Thoracic aorta (tissue), 2 donors: ENCODE data around the gene RHBDD2. TPM values are rescaled to one million over a fixed set of nuclear protein-coding genes. Genes with fewer than 3 reads are reported as not detected.
"Not testable (repeated sequence)": the region's sequence is repeated elsewhere in the genome, so short reads cannot be mapped to it uniquely, and the experiment has no call there.

ENCODE experiments used
- ATAC-seq: fragments of 150-250 bp; one replicate; pipeline ENCODE4 v1.8.0; 2017; ENCODE audit warnings: low read depth; ENCODE audit not compliant: insufficient number of reproducible peaks, low FRiP score
- DNase-seq: peaks from one replicate; pipeline ENCODE4 v3.0.0-alpha.2; 2020; ENCODE audit warnings: low spot score
- H3K27ac ChIP-seq, 2 donors: fragments of 200-600 bp; sonication (generic); 1 replicate in 1 of 2; 2 replicates in 1 of 2; pipeline ENCODE4 v1.5.1; 2016; ENCODE audit warnings: mild to moderate bottlenecking in 2 of 2, moderate library complexity in 2 of 2
- H3K27me3 ChIP-seq: fragments of 200-600 bp; sonication (generic); replicated peaks from 2 replicates; pipeline ENCODE4 v1.6.0; 2016; ENCODE audit warnings: mild to moderate bottlenecking; ENCODE audit not compliant: insufficient read depth
- H3K36me3 ChIP-seq: fragments of 200-600 bp; sonication (generic); one replicate; pipeline ENCODE4 v1.5.1; 2016
- H3K4me1 ChIP-seq, 2 donors: fragments of 200-600 bp; sonication (generic); 1 replicate in 1 of 2; 2 replicates in 1 of 2; pipeline versions ENCODE4 v1.5.1 to v1.6.0; 2016; ENCODE audit warnings: low read depth in 2 of 2, mild to moderate bottlenecking in 1 of 2; ENCODE audit not compliant: control insufficient read depth in 1 of 2
- H3K4me3 ChIP-seq: fragments of 200-600 bp; sonication (generic); 2 replicates; pipeline ENCODE4 v1.5.1; 2016; ENCODE audit warnings: mild to moderate bottlenecking
- H3K9me3 ChIP-seq: fragments of 200-600 bp; sonication (generic); 2 replicates; pipeline ENCODE4 v1.5.1; 2016
- total RNA-seq, 2 donors: library from RNA; depleted of rRNA; stranded (reverse); fragments of >200 nt; gene quantifications; one replicate each; pipeline versions ENCODE4 v1.1.0 to v1.2.3, GENCODE V29; 2016
- TF ChIP-seq, protein P1 (sequence below): fragments of 200-600 bp; sonication (generic); IDR thresholded peaks from one replicate; pipeline ENCODE4 v1.5.1; 2019; ENCODE audit warnings: antibody characterized with exemption

Gene RHBDD2
- total RNA-seq, 2 donors from 2014 or later, result 36.5 to 52.4 TPM

DNA sequence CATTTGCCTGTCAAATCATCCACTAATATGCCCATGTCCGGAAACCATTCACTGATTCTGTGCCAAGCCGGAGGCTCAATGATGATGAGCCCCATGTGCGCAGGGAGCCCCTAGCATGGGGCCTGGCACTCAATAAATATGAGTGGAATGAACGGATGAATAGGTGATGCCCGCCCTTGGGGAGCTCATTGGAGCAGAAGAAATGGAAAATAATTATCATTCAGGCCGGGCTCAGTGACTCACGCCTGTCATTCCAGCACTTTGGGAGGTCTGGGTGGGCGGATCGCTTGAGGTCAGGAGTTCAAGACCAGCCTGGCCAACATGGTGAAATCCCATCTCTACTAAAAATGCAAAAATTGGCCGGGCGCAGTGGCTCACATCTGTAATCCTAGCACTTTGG is 11.0 kb downstream of the RHBDD2 start:
- Histone ChIP-seq H3K4me3 (no peak overlapping the region), H3K36me3 (peaks cover 14% of the 10 kb centered on the region), H3K27me3 (no peaks in the 10 kb centered on the region), H3K4me1 (no peaks in the 10 kb centered on the region), H3K27ac (no peak overlapping the region), H3K9me3 (no peaks in the 10 kb centered on the region)
- DNase-seq, result no peak
- TF ChIP-seq, protein P1, sequence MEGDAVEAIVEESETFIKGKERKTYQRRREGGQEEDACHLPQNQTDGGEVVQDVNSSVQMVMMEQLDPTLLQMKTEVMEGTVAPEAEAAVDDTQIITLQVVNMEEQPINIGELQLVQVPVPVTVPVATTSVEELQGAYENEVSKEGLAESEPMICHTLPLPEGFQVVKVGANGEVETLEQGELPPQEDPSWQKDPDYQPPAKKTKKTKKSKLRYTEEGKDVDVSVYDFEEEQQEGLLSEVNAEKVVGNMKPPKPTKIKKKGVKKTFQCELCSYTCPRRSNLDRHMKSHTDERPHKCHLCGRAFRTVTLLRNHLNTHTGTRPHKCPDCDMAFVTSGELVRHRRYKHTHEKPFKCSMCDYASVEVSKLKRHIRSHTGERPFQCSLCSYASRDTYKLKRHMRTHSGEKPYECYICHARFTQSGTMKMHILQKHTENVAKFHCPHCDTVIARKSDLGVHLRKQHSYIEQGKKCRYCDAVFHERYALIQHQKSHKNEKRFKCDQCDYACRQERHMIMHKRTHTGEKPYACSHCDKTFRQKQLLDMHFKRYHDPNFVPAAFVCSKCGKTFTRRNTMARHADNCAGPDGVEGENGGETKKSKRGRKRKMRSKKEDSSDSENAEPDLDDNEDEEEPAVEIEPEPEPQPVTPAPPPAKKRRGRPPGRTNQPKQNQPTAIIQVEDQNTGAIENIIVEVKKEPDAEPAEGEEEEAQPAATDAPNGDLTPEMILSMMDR, result no peak
- no peak for ATAC-seq

DNA sequence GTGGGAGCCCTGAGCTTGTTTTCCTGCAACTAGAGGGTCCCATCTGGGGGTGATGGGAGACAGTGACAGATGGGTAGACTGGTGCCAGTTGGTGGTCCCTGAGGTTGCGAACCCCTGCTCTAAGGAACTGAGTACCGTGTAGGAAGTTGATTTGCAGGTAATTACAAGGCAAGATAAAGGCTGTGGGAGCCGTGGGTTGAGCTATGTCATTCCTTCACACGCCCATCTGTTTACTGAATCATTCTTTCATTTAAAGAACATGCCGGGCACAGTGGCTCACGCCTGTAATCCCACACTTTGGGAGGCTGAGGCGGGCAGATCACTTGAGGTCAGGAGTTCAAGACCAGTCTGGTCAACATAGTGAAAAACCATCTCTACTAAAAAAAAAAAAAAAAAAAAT is 12.4 kb downstream of the RHBDD2 start:
- not testable (repeated sequence) for H3K27ac ChIP-seq, H3K9me3 ChIP-seq, H3K27me3 ChIP-seq, H3K4me1 ChIP-seq, H3K4me3 ChIP-seq, DNase-seq, H3K36me3 ChIP-seq, ATAC-seq

DNA sequence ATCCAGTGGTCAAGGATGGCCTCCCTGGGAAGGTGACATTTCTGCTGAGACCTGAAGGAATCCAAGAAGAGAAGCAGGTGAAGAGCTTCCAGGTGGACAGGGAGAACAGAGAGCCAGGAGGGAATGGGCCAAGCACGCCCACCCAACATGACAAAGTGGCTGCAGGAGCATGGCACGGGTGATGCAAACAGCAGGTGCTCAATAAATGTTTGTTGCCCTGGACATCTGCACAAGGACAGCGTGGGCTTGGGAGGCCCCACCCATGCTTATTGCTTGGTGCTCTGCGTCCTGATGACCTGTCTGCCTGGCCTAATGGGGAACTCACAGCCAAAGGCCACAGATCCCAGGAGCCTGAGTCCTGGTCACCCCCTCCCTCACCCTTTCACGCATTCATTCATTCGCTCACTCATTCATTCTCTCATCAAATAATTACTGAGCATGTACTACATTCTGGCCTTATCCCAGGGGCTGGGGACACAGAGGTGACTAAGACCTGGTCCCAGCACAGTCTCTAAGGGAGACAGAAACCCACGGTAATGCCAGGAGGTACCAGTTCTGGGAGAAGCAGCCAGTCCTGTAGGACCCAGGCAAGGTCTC is 13.1 kb downstream of the RHBDD2 start:
- DNase-seq (no peak), ATAC-seq (no peak)
- Histone ChIP-seq H3K27me3 (no peaks in the 10 kb centered on the region), H3K4me3 (no peak overlapping the region), H3K36me3 (no peaks in the 10 kb centered on the region), H3K9me3 (no peaks in the 10 kb centered on the region), H3K27ac (no peak overlapping the region), H3K4me1 (no peaks in the 10 kb centered on the region)
- TF ChIP-seq, protein P1, result no peak

DNA sequence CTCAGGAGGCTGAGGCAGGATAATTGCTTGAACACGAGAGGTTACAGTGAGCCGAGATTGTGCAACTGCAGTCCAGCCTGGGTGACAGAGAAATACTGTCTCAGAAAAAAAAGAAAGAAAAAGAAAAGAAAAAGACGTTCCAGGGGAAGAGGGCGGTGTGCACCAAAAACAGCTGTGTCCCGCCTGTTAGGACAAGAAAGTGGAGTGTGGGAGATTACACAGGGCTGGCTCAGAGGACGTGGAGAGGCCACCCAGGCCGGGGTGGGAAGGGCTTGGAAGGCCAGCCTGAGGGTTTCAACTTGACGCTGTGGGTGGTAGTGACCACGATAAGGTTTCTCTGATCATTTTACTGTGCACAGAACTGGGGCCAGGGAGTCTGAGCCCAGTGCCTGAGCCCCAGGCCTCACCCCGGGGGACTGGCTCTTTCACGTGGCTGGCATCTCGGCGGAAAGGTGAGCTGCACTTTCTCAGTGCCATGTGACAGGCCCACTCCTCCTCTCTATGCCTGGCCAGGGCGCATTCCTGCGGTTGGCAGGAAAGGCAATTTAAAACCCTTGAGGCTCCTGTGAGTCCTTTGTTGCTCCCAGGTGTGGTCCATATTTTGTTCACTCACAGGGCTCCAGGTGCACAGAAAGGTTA is 13.9 kb downstream of the RHBDD2 start:
- Histone ChIP-seq H3K27ac (no peak overlapping the region), H3K27me3 (no peaks in the 10 kb centered on the region)

DNA sequence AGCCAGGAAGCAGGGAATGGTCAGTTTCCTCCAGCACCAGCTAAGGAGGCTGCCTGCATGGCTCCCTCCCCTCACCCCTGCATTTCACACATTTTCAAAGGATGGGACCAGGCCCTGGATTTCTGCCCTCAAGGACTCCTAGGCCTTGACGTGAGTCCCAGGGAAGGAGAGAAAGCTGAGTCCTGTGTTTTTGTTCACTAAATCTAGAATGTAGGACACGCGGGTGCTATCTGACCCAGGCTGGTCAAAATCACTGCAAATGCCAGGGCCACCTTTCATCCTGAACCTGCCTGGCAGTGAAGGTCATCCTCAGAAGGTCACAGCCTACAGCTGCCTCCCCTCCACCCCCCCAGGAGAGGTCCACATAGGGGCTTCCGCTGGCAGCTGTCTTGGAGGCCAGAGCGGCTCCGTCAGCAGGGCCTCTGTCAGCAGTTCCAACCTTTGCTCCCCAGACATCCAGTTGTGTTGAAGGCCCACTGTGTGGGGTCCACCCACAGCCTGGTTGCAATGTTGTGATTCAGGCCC is 18.0 kb downstream of the RHBDD2 start:
- DNase-seq, result no peak
- no peak for ATAC-seq
- no peaks in the 10 kb centered on the region for H3K9me3 ChIP-seq
- no peaks in the 10 kb centered on the region for H3K4me1 ChIP-seq
- H3K4me3 ChIP-seq, result no peak overlapping the region
- H3K36me3 ChIP-seq, result no peaks in the 10 kb centered on the region
- TF ChIP-seq, protein P1, result no peak
- H3K27me3 ChIP-seq, result no peaks in the 10 kb centered on the region
- H3K27ac ChIP-seq, result no peak overlapping the region

More for the DNA sequence above, 13.9 kb downstream of the RHBDD2 start:
- Histone ChIP-seq H3K4me3 (no peak overlapping the region), H3K9me3 (no peaks in the 10 kb centered on the region), H3K36me3 (no peaks in the 10 kb centered on the region), H3K4me1 (no peaks in the 10 kb centered on the region)
- TF ChIP-seq, protein P1, result no peak
- DNase-seq (no peak), ATAC-seq (no peak)
